GM12878 (cell line): ENCODE data around the gene TULP1. TPM values are rescaled to one million over a fixed set of nuclear protein-coding genes. Genes with fewer than 3 reads are reported as not detected.

ENCODE experiments used
- ATAC-seq: fragments of 200-7000 bp; cut with Tn5 transposase; 3 replicates; pipeline ENCODE4 v1.9.1; 2020; ENCODE audit warnings: mild to moderate bottlenecking, moderate library complexity
- BruUV-seq: library from RNA; stranded (reverse); fragments of 400-500 nt; replicated peaks from 2 replicates; lab custom pipeline; 2021; lab: Mats Ljungman, UMichigan
- CTCF ChIA-PET: fragments of 300-600 bp; sonication (Branson Sonifier 250); formaldehyde crosslinking; extraction: SDS; loops from one replicate; lab custom pipeline; 2021; ENCODE audit warnings: inconsistent platforms; lab: Yijun Ruan, JAX
- POLR2A ChIA-PET: fragments of 350-600 bp; formaldehyde crosslinking; extraction: SDS; loops from one replicate; lab custom pipeline; 2021; ENCODE audit warnings: inconsistent platforms; lab: Charles Lee
- RAD21 ChIA-PET: fragments of 300-600 bp; sonication (Branson Sonifier 250); formaldehyde crosslinking; loops from one replicate; lab custom pipeline; 2023; ENCODE audit warnings: antibody characterized with exemption; ENCODE audit not compliant: unreplicated experiment; lab: Charles Lee
- SMC1A ChIA-PET: fragments of 300-600 bp; sonication (Branson Sonifier 250); formaldehyde crosslinking; loops from one replicate; lab custom pipeline; 2023; ENCODE audit not compliant: unreplicated experiment, uncharacterized antibody; lab: Charles Lee
- DNase-seq: peaks from one replicate; pipeline ENCODE4 v3.0.0-alpha.2; 2011; ENCODE audit warnings: low read depth, low spot score
- FAIRE-seq: peaks from 3 replicates; lab custom pipeline; 2011; peaks lifted over from hg19 to GRCh38; lab: Jason Lieb, UNC
- H2AFZ ChIP-seq: 2 replicates; pipeline ENCODE4 v1.6.0; 2011; ENCODE audit warnings: low read depth, low read length, control low read depth; ENCODE audit not compliant: control insufficient read depth
- H3K27ac ChIP-seq: 2 replicates; pipeline ENCODE4 v1.5.1; 2011; ENCODE audit warnings: control low read depth; ENCODE audit not compliant: control insufficient read depth, insufficient read depth
- H3K27me3 ChIP-seq, 2 experiments: replicated peaks in 1 of 2; 2 replicates each; pipeline versions ENCODE4 v1.6.0 to v1.6.1; 2011; ENCODE audit warnings: low read length in 1 of 2; ENCODE audit not compliant: control insufficient read depth in 2 of 2, insufficient read depth in 2 of 2
- H3K36me3 ChIP-seq, 2 experiments: 2 replicates each; pipeline ENCODE4 v1.5.1; 2011; ENCODE audit warnings: low read length in 1 of 2; ENCODE audit not compliant: control insufficient read depth in 2 of 2, insufficient read depth in 2 of 2
- H3K4me1 ChIP-seq: 2 replicates; pipeline ENCODE4 v1.6.1; 2011; ENCODE audit warnings: mild to moderate bottlenecking, low read length, moderate library complexity, mixed read lengths; ENCODE audit not compliant: control insufficient read depth, insufficient read depth
- H3K4me2 ChIP-seq: 2 replicates; pipeline ENCODE4 v1.6.0; 2011; ENCODE audit warnings: control low read depth; ENCODE audit not compliant: control insufficient read depth, insufficient read depth
- H3K4me3 ChIP-seq: fragments of 200-600 bp; sonication (generic); 2 replicates; pipeline ENCODE4 v1.5.1; 2016
- H3K79me2 ChIP-seq: 2 replicates; pipeline ENCODE4 v1.6.0; 2011; ENCODE audit warnings: low read length; ENCODE audit not compliant: control insufficient read depth, insufficient read depth
- H3K9ac ChIP-seq: 2 replicates; pipeline ENCODE4 v1.8.0; 2011; ENCODE audit warnings: low read length, control low read depth, mixed read lengths; ENCODE audit not compliant: control insufficient read depth, insufficient read depth
- H3K9me3 ChIP-seq: replicated peaks from 3 replicates; pipeline ENCODE4 v1.5.1; 2011; ENCODE audit warnings: mild to moderate bottlenecking, low read length; ENCODE audit not compliant: control insufficient read depth, insufficient read depth
- H4K20me1 ChIP-seq: 2 replicates; pipeline ENCODE4 v1.6.0; 2011; ENCODE audit not compliant: control insufficient read depth, insufficient read depth
- BHLHE40 ChIP-seq, 2 experiments: fragments of 450-650 bp in 1 of 2; IDR thresholded peaks; 2 replicates each; pipeline ENCODE4 v1.6.1; 2011 to 2017; ENCODE audit warnings: low read depth in 2 of 2, borderline replicate concordance in 1 of 2, improper control_type of control experiment in 1 of 2, low read length in 1 of 2, mild to moderate bottlenecking in 1 of 2
- EED ChIP-seq: sonication (generic); IDR thresholded peaks from 2 replicates; pipeline ENCODE4 v1.6.1; 2016; ENCODE audit warnings: antibody characterized with exemption, low read depth
- FOXK2 ChIP-seq: fragments of 450-650 bp; IDR thresholded peaks from 2 replicates; pipeline ENCODE4 v1.6.1; 2017; ENCODE audit warnings: mild to moderate bottlenecking, moderate library complexity
- GABPA ChIP-seq: IDR thresholded peaks from 2 replicates; pipeline ENCODE4 v1.6.1; 2014; ENCODE audit warnings: antibody characterized with exemption, low read depth, mild to moderate bottlenecking, inconsistent platforms
- IKZF2 ChIP-seq, 2 experiments: fragments of 450-650 bp; IDR thresholded peaks; 2 replicates each; pipeline ENCODE4 v1.6.1; 2017; ENCODE audit warnings: mild to moderate bottlenecking in 2 of 2, moderate library complexity in 2 of 2
- JUNB ChIP-seq: IDR thresholded peaks from 2 replicates; pipeline ENCODE4 v1.6.1; 2016; ENCODE audit warnings: antibody characterized with exemption, mild to moderate bottlenecking
- MEF2B ChIP-seq: fragments of 450-650 bp; IDR thresholded peaks from 2 replicates; pipeline ENCODE4 v1.6.1; 2018; ENCODE audit warnings: mild to moderate bottlenecking, moderate library complexity; ENCODE audit not compliant: partially characterized antibody, poor library complexity, severe bottlenecking
- NRF1 ChIP-seq: conservative IDR thresholded peaks from 2 replicates; pipeline ENCODE4 v1.6.1; 2011; ENCODE audit warnings: mild to moderate bottlenecking, low read depth, low read length, improper control_type of control experiment
- RELB ChIP-seq: fragments of 450-650 bp; IDR thresholded peaks from 2 replicates; pipeline ENCODE4 v1.6.1; 2017; ENCODE audit warnings: low read depth, mild to moderate bottlenecking, moderate library complexity
- TARDBP ChIP-seq: IDR thresholded peaks from 2 replicates; pipeline ENCODE4 v1.6.1; 2016; ENCODE audit warnings: borderline replicate concordance
- YBX1 ChIP-seq: fragments of 450-650 bp; IDR thresholded peaks from 2 replicates; pipeline ENCODE4 v1.6.1; 2016; ENCODE audit warnings: antibody characterized with exemption
- ZNF24 ChIP-seq: fragments of 450-650 bp; IDR thresholded peaks from 2 replicates; pipeline ENCODE4 v1.6.1; 2017; ENCODE audit warnings: antibody characterized with exemption, mild to moderate bottlenecking
- ZSCAN29 ChIP-seq: fragments of 450-650 bp; IDR thresholded peaks from 2 replicates; pipeline ENCODE4 v1.6.1; 2017; ENCODE audit warnings: mild to moderate bottlenecking, moderate library complexity
- WGBS: methylation state at CpG from one replicate; pipeline ENCODE4 v1.1.6; 2016; ENCODE audit warnings: low lambda C conversion rate; ENCODE audit not compliant: insufficient replicate concordance, insufficient coverage; ENCODE audit errors: missing lambda C conversion rate; 5-methylcytosine and 5-hydroxymethylcytosine counted together
- in situ Hi-C: fragments of 300-500 bp; cut with MboI; formaldehyde crosslinking; loops from 9 replicates; pipeline ENCODE4 v1.14.3; 2018; ENCODE audit warnings: mixed read lengths
- intact Hi-C: fragments of 100-400 bp; cut with micrococcal nuclease; formaldehyde crosslinking; loops from one replicate; pipeline ENCODE4 v1.14.2; 2022; ENCODE audit not compliant: unreplicated experiment
- polyA plus RNA-seq, 11 experiments: library from polyadenylated mRNA; depleted of rRNA in 4 of 11; unstranded in 6 of 11; stranded (reverse) in 5 of 11; fragments of >200 nt; fragmentation: Nextera tagmentation in 4 of 11; fragmentation: Illumina TruSeq in 1 of 11; extraction: Ambion mirVana in 4 of 11; extraction: Trizol in 1 of 11; gene quantifications; 1 replicate in 1 of 11; 2 replicates in 10 of 11; pipeline versions ENCODE4 v1.2.1 to v1.2.3, GENCODE V29; 2011 to 2016; ENCODE audit warnings: inconsistent platforms in 2 of 11, missing spikeins in 2 of 11, low read depth in 1 of 11
- total RNA-seq, 4 experiments: library from RNA; depleted of rRNA in 3 of 4; stranded (reverse); fragments of >200 nt in 3 of 4; fragmentation: Illumina TruSeq in 1 of 4; extraction: Trizol in 1 of 4; gene quantifications; 2 replicates each; pipeline versions ENCODE4 v1.2.1 to v1.2.3, GENCODE V29; 2013 to 2021
- TF ChIP-seq, protein P1 (sequence below): fragments of 450-650 bp; IDR thresholded peaks from 2 replicates; pipeline ENCODE4 v1.6.1; 2016; ENCODE audit warnings: mild to moderate bottlenecking
- TF ChIP-seq, protein P2 (sequence below), 3 experiments: IDR thresholded peaks in 2 of 3; conservative IDR thresholded peaks in 1 of 3; 2 replicates each; pipeline ENCODE4 v1.5.1; 2011; ENCODE audit warnings: low read depth in 3 of 3, low read length in 3 of 3, mild to moderate bottlenecking in 3 of 3, control low read depth in 2 of 3, moderate library complexity in 2 of 3, inconsistent platforms in 1 of 3, mixed read lengths in 1 of 3; ENCODE audit not compliant: control insufficient read depth in 2 of 3, insufficient read depth in 1 of 3; ENCODE audit errors: extremely low read depth in 1 of 3

TULP1 gene
- total and polyA plus RNA-seq, 10 of the 15 experiments (the other 5 are each of a cell fraction or from before 2014, with no cell fraction given), result not detected

- no peak for FAIRE-seq
These were observed 29.6 kb downstream of the TULP1 start for GRCh38 chr6:35483062-35483461.

DNA sequence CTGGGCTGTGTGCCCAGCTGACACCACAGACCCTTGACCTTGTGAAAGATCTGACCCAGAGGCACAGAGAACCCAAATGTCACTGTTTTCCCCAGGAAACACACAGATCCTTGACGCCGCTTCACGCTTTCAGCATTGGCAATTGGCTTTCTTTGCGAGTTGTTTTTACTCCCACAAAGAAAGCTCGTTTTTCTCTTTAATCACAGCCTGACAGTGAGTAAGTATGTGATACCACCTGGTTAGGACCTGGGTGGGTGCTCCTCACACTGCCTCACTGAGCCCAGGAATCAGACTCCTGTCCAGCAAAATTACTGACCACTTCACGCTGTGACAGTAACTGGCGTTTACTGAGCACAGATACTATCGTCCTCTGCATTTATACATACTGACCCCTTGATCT is 31.5 kb downstream of the TULP1 start:
- Histone ChIP-seq H3K4me1 (no peaks in the 10 kb centered on the region), H3K27ac (no peak overlapping the region), H3K79me2 (no peaks in the 10 kb centered on the region), H3K27me3 (no peaks in the 10 kb centered on the region; a peak in 2 of 4 replicates), H4K20me1 (no peaks in the 10 kb centered on the region), H3K36me3 (no peaks in the 10 kb centered on the region), H3K4me3 (no peak overlapping the region), H3K4me2 (no peak overlapping the region), H3K9ac (no peak overlapping the region), H3K9me3 (no peaks in the 10 kb centered on the region), H2AFZ (no peak overlapping the region)
- intact Hi-C loops (no loop called here), in situ Hi-C loops (no loop called here)
- no peak for FAIRE-seq
- SMC1A ChIA-PET, result interaction anchor here (0.6 to 1.0 kb wide), 2 partner anchors 11 to 182 kb away, joined by 3 read pairs; no protein-coding TSS in a partner anchor
- WGBS, result 68% methylated on average over 8 of the region's 8 CpGs
- no peak for ATAC-seq
- RAD21 ChIA-PET, result interaction anchor here (0.7 kb wide), 1 partner anchor 11 kb away, joined by 3 read pairs; no protein-coding TSS in a partner anchor
- POLR2A ChIA-PET, result interaction anchor here (1.1 kb wide), 1 partner anchor 11 kb away, joined by 3 read pairs; no protein-coding TSS in a partner anchor
- CTCF ChIA-PET, result interaction anchor here (2.2 kb wide), 1 partner anchor 10 kb away, joined by 11 read pairs; no protein-coding TSS in a partner anchor
- no TSS peak for BruUV-seq
- no peak for DNase-seq
- TF ChIP-seq RELB, result no peak
- no peak for TF ChIP-seq IKZF2 (IDR thresholded peaks at IDR 0.05)
- TF ChIP-seq, protein P1, sequence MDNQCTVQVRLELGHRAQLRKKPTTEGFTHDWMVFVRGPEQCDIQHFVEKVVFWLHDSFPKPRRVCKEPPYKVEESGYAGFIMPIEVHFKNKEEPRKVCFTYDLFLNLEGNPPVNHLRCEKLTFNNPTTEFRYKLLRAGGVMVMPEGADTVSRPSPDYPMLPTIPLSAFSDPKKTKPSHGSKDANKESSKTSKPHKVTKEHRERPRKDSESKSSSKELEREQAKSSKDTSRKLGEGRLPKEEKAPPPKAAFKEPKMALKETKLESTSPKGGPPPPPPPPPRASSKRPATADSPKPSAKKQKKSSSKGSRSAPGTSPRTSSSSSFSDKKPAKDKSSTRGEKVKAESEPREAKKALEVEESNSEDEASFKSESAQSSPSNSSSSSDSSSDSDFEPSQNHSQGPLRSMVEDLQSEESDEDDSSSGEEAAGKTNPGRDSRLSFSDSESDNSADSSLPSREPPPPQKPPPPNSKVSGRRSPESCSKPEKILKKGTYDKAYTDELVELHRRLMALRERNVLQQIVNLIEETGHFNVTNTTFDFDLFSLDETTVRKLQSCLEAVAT, result no peak
- no peak for TF ChIP-seq JUNB
- no peak for TF ChIP-seq MEF2B
- TF ChIP-seq TARDBP, result no peak
- no peak for TF ChIP-seq BHLHE40 (IDR thresholded peaks at IDR 0.05; ENCODE audit: borderline replicate concordance in 1 of 2, low read depth in 2 of 2, low read length in 1 of 2)
- TF ChIP-seq ZSCAN29, result no peak
- TF ChIP-seq, protein P2, sequence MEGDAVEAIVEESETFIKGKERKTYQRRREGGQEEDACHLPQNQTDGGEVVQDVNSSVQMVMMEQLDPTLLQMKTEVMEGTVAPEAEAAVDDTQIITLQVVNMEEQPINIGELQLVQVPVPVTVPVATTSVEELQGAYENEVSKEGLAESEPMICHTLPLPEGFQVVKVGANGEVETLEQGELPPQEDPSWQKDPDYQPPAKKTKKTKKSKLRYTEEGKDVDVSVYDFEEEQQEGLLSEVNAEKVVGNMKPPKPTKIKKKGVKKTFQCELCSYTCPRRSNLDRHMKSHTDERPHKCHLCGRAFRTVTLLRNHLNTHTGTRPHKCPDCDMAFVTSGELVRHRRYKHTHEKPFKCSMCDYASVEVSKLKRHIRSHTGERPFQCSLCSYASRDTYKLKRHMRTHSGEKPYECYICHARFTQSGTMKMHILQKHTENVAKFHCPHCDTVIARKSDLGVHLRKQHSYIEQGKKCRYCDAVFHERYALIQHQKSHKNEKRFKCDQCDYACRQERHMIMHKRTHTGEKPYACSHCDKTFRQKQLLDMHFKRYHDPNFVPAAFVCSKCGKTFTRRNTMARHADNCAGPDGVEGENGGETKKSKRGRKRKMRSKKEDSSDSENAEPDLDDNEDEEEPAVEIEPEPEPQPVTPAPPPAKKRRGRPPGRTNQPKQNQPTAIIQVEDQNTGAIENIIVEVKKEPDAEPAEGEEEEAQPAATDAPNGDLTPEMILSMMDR (IDR thresholded peaks at IDR 0.05 in 2 of 3, conservative IDR thresholded peaks at IDR 0.05 in 1 of 3; ENCODE audit: control insufficient read depth in 2 of 3, extremely low read depth in 1 of 3, insufficient read depth in 1 of 3, low read depth in 3 of 3, low read length in 3 of 3), result no peak
- TF ChIP-seq EED, result no peak
- no peak for TF ChIP-seq GABPA

More at GRCh38 chr6:35483062-35483461, 29.6 kb downstream of the TULP1 start:
- Histone ChIP-seq H3K9ac (no peak overlapping the region), H3K36me3 (no peaks in the 10 kb centered on the region), H3K79me2 (no peaks in the 10 kb centered on the region), H3K27ac (no peak overlapping the region), H3K27me3 (no peaks in the 10 kb centered on the region; a peak in 2 of 4 replicates), H2AFZ (no peak overlapping the region), H3K4me1 (no peaks in the 10 kb centered on the region), H3K4me2 (no peak overlapping the region), H3K4me3 (no peak overlapping the region), H3K9me3 (no peaks in the 10 kb centered on the region), H4K20me1 (no peaks in the 10 kb centered on the region)
- DNase-seq (no peak), ATAC-seq (no peak)
- BruUV-seq, result no TSS peak
- ChIA-PET POLR2A (no interaction called here), SMC1A (no interaction called here), CTCF (interaction anchor here (1.0 kb wide), 1 partner anchor 26 kb away, joined by 3 read pairs; no protein-coding TSS in a partner anchor), RAD21 (no interaction called here)
- in situ Hi-C loops (no loop called here), intact Hi-C loops (no loop called here)
- TF ChIP-seq YBX1 (no peak), FOXK2 (no peak), NRF1 (no peak), ZNF24 (no peak)
- 58% methylated on average over 4 of the region's 4 CpGs for WGBS
